ENCODE data around the gene SGTA. TPM values are rescaled to one million over a fixed set of nuclear protein-coding genes. Genes with fewer than 3 reads are reported as not detected.

SGTA gene
- total RNA-seq, 1 donor from 2014 or later, result 72.6 TPM

DNA sequence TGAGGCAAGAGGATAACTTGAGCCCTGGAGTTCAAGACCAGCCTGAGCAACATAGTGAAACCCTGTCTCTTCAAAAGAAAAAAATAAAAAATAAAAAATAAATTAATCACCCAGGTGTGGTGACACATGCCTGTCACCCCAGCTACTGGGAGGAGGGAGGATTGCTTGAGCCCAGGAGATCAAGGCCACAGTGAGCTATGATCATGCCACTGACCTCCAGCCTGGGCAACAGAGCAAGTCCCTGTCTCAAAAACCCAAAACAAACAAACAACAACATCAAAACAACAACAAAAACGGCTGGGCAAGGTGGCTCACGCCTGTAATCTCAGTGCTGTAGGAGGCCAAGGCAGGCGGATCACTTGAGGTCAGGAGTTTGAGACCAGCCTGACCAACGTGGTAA, 39.0 kb downstream of the SGTA start:
- Histone ChIP-seq H3K27ac (replicated peaks) (no peak overlapping the region), H3K4me1 (peaks cover 11% of the 10 kb centered on the region), H3K4me3 (no peak overlapping the region), H3K27me3 (ENCODE audit: low read depth) (peaks cover 7% of the 10 kb centered on the region), H3K36me3 (no peaks in the 10 kb centered on the region), H3K9me3 (replicated peaks) (no peaks in the 10 kb centered on the region)
- DNase-seq, result no peak
- TF ChIP-seq CTCF (IDR thresholded peaks at IDR 0.05; ENCODE audit: borderline replicate concordance), result no peak
- intact Hi-C loops (cut with micrococcal nuclease), result no loop called here

GRCh38 chr19:2743099-2743498, 40.0 kb downstream of the SGTA start:
- no peak for DNase-seq
- intact Hi-C loops (cut with micrococcal nuclease), result no loop called here
- TF ChIP-seq CTCF (IDR thresholded peaks at IDR 0.05; ENCODE audit: borderline replicate concordance), result no peak
- Histone ChIP-seq H3K36me3 (no peaks in the 10 kb centered on the region), H3K27me3 (ENCODE audit: low read depth) (peaks cover 7% of the 10 kb centered on the region), H3K9me3 (replicated peaks) (no peaks in the 10 kb centered on the region), H3K4me3 (no peak overlapping the region), H3K4me1 (peaks cover 18% of the 10 kb centered on the region), H3K27ac (replicated peaks) (no peak overlapping the region)

GRCh38 chr19:2740314-2740656, 42.8 kb downstream of the SGTA start:
- TF ChIP-seq CTCF (IDR thresholded peaks at IDR 0.05; ENCODE audit: borderline replicate concordance), result no peak
- H3K36me3 ChIP-seq, result peaks cover 18% of the 10 kb centered on the region
- H3K27ac ChIP-seq (replicated peaks), result no peak overlapping the region
- H3K4me3 ChIP-seq, result peak overlapping the region; percentile 98
- DNase-seq, result no peak
- intact Hi-C loops (cut with micrococcal nuclease), result no loop called here
- H3K27me3 ChIP-seq (ENCODE audit: low read depth), result peaks cover 7% of the 10 kb centered on the region
- peaks cover 6% of the 10 kb centered on the region for H3K9me3 ChIP-seq (replicated peaks)
- H3K4me1 ChIP-seq, result peaks cover 18% of the 10 kb centered on the region

DNA sequence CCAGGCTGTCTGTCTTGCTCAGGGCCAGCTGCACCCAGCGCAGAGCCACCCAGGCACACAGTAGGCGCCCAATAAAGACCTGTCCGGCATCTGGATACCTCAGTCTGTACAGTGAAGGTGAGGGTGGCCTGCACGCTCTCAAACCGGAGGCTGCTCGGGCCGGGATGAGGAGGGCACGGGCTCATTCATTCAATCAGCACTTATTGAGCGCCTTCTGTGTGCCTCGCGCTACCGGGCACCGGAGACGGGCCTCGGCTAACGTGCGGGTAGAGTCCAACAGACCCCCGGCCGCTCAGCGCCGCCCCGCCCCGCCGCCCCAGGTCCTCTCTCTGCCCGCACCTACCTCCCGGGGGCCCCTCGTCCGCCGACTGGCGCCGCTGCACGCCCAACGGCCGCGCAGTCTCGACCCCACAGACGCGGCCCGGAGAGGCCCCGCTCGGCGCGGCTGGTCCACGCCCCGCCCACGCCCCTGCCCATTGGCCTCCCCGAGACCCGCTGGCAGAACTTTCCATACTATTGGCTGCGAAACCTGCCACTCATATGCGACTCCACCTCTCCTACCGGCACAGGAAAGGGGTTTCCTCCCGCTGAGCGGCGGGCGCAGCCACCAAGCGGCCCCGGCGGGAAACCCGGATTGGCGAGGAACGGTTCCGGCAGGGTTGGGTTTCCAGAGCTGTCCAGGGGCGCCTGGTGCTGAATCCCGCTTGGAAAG, 43.3 kb downstream of the SGTA start, which contains the start of gene SLC39A3:
TSS of gene SLC39A3 (minus strand) at position 416 of the 712 bp plus-strand sequence. CDS start 2,760 bp downstream, outside the sequence.
- intact Hi-C loops (cut with micrococcal nuclease), result no loop called here
- peak within 1 kb of the TSS; percentile 80 for H3K27ac ChIP-seq (replicated peaks)
- peaks cover 18% of the 10 kb centered on the region for H3K4me1 ChIP-seq
- H3K9me3 ChIP-seq (replicated peaks), result peaks cover 6% of the 10 kb centered on the region
- peaks cover 7% of the 10 kb centered on the region for H3K27me3 ChIP-seq (ENCODE audit: low read depth)
- TF ChIP-seq CTCF (IDR thresholded peaks at IDR 0.05; ENCODE audit: borderline replicate concordance), result peak; percentile 49
- H3K36me3 ChIP-seq, result peaks cover 23% of the 10 kb centered on the region
- peak within 1 kb of the TSS; percentile 98 for H3K4me3 ChIP-seq
- DNase-seq, result peak; percentile 97

- TF ChIP-seq CTCF (IDR thresholded peaks at IDR 0.05; ENCODE audit: borderline replicate concordance), result no peak
- Histone ChIP-seq H3K9me3 (replicated peaks) (peaks cover 6% of the 10 kb centered on the region), H3K27me3 (ENCODE audit: low read depth) (peaks cover 7% of the 10 kb centered on the region), H3K36me3 (peaks cover 42% of the 10 kb centered on the region), H3K27ac (replicated peaks) (no peak overlapping the region), H3K4me1 (peaks cover 18% of the 10 kb centered on the region), H3K4me3 (no peak overlapping the region)
- intact Hi-C loops (cut with micrococcal nuclease), result no loop called here
- DNase-seq, result no peak
Measured at GRCh38 chr19:2736550-2737190, 46.4 kb downstream of the SGTA start.

Data from left ventricle myocardium inferior (tissue), 1 donor.